GM21576 (cell line): ENCODE results near the gene CDH4.

Experiments used
- ATAC-seq: cut with Tn5 transposase; IDR thresholded peaks from one replicate; pipeline ENCODE4 v1.9.1; 2021; ENCODE audit warnings: mild to moderate bottlenecking, moderate library complexity; ENCODE audit not compliant: unreplicated experiment

The CDH4 gene

GRCh38 chr20:61806314-61806713 is 554.3 kb downstream of the CDH4 start:
- no peak for ATAC-seq

- ATAC-seq = no peak
Observed at GRCh38 chr20:61806995-61807394, 554.9 kb downstream of the CDH4 start.

- ATAC-seq = no peak
Observed at GRCh38 chr20:61807471-61808160, 555.6 kb downstream of the CDH4 start.

- no peak for ATAC-seq
Observed at GRCh38 chr20:61808447-61808846, 556.4 kb downstream of the CDH4 start.

GRCh38 chr20:61809006-61809770 is 557.1 kb downstream of the CDH4 start:
- ATAC-seq = no peak

- ATAC-seq = no peak
Observed at GRCh38 chr20:61810066-61810737, 558.1 kb downstream of the CDH4 start.

GRCh38 chr20:61810738-61811135 is 558.7 kb downstream of the CDH4 start:
- no peak for ATAC-seq

GRCh38 chr20:61811166-61811565 is 559.1 kb downstream of the CDH4 start:
- no peak for ATAC-seq

GRCh38 chr20:61812121-61812844 is 560.2 kb downstream of the CDH4 start:
- ATAC-seq = no peak

- no peak for ATAC-seq
Observed at GRCh38 chr20:61812845-61813485, 560.9 kb downstream of the CDH4 start.

GRCh38 chr20:61813791-61814190 is 561.7 kb downstream of the CDH4 start:
- ATAC-seq = no peak

GRCh38 chr20:61814244-61814643 is 562.2 kb downstream of the CDH4 start:
- no peak for ATAC-seq

- no peak for ATAC-seq
Observed at GRCh38 chr20:61814726-61815125, 562.7 kb downstream of the CDH4 start.

- ATAC-seq = no peak
Observed at GRCh38 chr20:61815176-61815575, 563.1 kb downstream of the CDH4 start.

GRCh38 chr20:61815678-61816077 is 563.6 kb downstream of the CDH4 start:
- ATAC-seq = no peak

GRCh38 chr20:61816606-61817460 is 564.8 kb downstream of the CDH4 start:
- ATAC-seq = no peak

GRCh38 chr20:61817575-61817974 is 565.5 kb downstream of the CDH4 start:
- no peak for ATAC-seq

- no peak for ATAC-seq
Observed at GRCh38 chr20:61818746-61819573, 566.9 kb downstream of the CDH4 start.

GRCh38 chr20:61819574-61819846 is 567.4 kb downstream of the CDH4 start:
- no peak for ATAC-seq
